Smooth muscle cell (in vitro differentiated cells): ENCODE data around the gene ARHGEF39. TPM values are rescaled to one million over a fixed set of nuclear protein-coding genes. Genes with fewer than 3 reads are reported as not detected.

ENCODE experiments used
- DNase-seq: peaks from one replicate; lab custom pipeline; 2025; ENCODE audit not compliant: unreplicated experiment; lab: John Stamatoyannopoulos, UW
- H2AFZ ChIP-seq: fragments of 200-600 bp; sonication (generic); 2 replicates; pipeline ENCODE4 v1.6.0; 2016; ENCODE audit warnings: antibody characterized with exemption, low read depth, mild to moderate bottlenecking
- H3F3A ChIP-seq: fragments of 200-600 bp; sonication (generic); 2 replicates; pipeline ENCODE4 v1.6.0; 2017; ENCODE audit warnings: antibody characterized with exemption, low read depth
- H3K27ac ChIP-seq: fragments of 200-600 bp; sonication (generic); 2 replicates; pipeline ENCODE4 v1.5.1; 2016; ENCODE audit warnings: low read depth, mild to moderate bottlenecking
- H3K27me3 ChIP-seq: fragments of 200-600 bp; sonication (generic); 2 replicates; pipeline ENCODE4 v1.6.1; 2016; ENCODE audit warnings: low read depth, mild to moderate bottlenecking
- H3K36me3 ChIP-seq: fragments of 200-600 bp; sonication (generic); 2 replicates; pipeline ENCODE4 v1.5.1; 2016; ENCODE audit warnings: low read depth
- H3K4me1 ChIP-seq: fragments of 200-600 bp; sonication (generic); 2 replicates; pipeline ENCODE4 v1.5.1; 2016; ENCODE audit warnings: low read depth
- H3K4me2 ChIP-seq: fragments of 200-600 bp; sonication (generic); 2 replicates; pipeline ENCODE4 v1.6.0; 2016; ENCODE audit warnings: mild to moderate bottlenecking
- H3K4me3 ChIP-seq: fragments of 200-600 bp; sonication (generic); 2 replicates; pipeline ENCODE4 v1.5.1; 2016; ENCODE audit warnings: mild to moderate bottlenecking
- H3K79me2 ChIP-seq: fragments of 200-600 bp; sonication (generic); 2 replicates; pipeline ENCODE4 v1.6.0; 2016; ENCODE audit warnings: low read depth, mild to moderate bottlenecking
- H3K9ac ChIP-seq: fragments of 200-600 bp; sonication (generic); 2 replicates; pipeline ENCODE4 v1.6.0; 2016; ENCODE audit warnings: low read depth
- H3K9me3 ChIP-seq: fragments of 200-600 bp; sonication (generic); replicated peaks from 2 replicates; pipeline ENCODE4 v1.5.1; 2016; ENCODE audit warnings: low read depth
- H4K20me1 ChIP-seq: fragments of 200-600 bp; sonication (generic); 2 replicates; pipeline ENCODE4 v1.6.0; 2016; ENCODE audit warnings: low read depth
- WGBS: methylation state at CpG from one replicate; pipeline ENCODE4 v1.1.7; 2016; ENCODE audit warnings: low lambda C conversion rate; 5-methylcytosine and 5-hydroxymethylcytosine counted together
- microRNA-seq: library from miRNA; unstranded; fragments of <30 nt; microRNA quantifications from one replicate; pipeline ENCODE4, GENCODE V29; 2016; ENCODE audit warnings: borderline number of aligned reads
- polyA plus RNA-seq: library from polyadenylated mRNA; unstranded; fragments of >200 nt; fragmentation: Nextera tagmentation; extraction: Ambion mirVana; gene quantifications from 2 replicates; pipeline ENCODE4 v1.2.1, GENCODE V29; 2016
- small RNA-seq: library from RNA; depleted of rRNA; stranded (forward); fragments of <200 nt; gene quantifications from one replicate; pipeline ENCODE3, GENCODE V24; 2014
- total RNA-seq: library from RNA; depleted of rRNA; stranded (reverse); fragments of >200 nt; gene quantifications from 2 replicates; pipeline ENCODE4 v1.2.3, GENCODE V29; 2014
- TF ChIP-seq, protein P1 (sequence below): fragments of 200-600 bp; sonication (generic); IDR thresholded peaks from 2 replicates; pipeline ENCODE4 v1.5.1; 2017; ENCODE audit warnings: borderline replicate concordance, mild to moderate bottlenecking, antibody characterized with exemption; ENCODE audit not compliant: insufficient read depth, poor library complexity, severe bottlenecking

Gene ARHGEF39
- total and polyA plus RNA-seq, 2 experiments from 2014 or later: 1.9 to 2.1 TPM

DNA sequence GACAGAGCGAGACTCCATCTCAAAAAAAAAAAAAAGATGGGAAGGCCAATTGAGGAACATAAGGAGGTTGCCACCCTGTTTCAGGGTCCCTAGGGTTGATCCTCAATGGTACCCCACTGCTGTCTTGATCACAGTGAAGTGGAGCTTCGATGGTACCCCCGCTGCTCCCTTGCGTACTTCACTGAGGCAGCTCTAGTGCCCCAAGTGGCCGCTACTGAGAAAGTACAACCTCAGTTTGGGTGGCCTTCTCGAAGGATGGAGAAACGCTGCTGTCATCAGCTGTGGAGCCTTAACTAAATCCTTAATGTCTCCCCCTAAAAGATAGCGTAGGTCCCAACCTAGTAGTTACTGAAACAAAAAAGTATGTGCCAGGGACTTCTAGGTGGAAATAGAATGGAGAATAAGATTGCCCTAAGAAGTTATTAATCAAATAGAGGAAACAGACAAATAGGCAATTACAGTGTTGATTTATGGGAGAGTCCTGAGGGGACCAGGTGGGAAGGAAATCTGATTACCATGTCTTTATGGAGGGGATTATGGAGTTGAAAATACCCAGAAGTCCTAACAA, 53.7 kb downstream of the ARHGEF39 start:
- no peak for DNase-seq
- Histone ChIP-seq H3K27ac (no peak overlapping the region), H3F3A (no peaks in the 10 kb centered on the region), H3K36me3 (no peaks in the 10 kb centered on the region), H4K20me1 (peaks cover 12% of the 10 kb centered on the region), H2AFZ (no peak overlapping the region), H3K27me3 (peaks cover 30% of the 10 kb centered on the region), H3K9me3 (no peaks in the 10 kb centered on the region), H3K79me2 (peaks cover 8% of the 10 kb centered on the region), H3K4me3 (no peak overlapping the region), H3K4me2 (no peak overlapping the region), H3K4me1 (peaks cover 7% of the 10 kb centered on the region), H3K9ac (no peak overlapping the region)
- WGBS: 35% methylated on average over 8 of the region's 8 CpGs
- TF ChIP-seq, protein P1, sequence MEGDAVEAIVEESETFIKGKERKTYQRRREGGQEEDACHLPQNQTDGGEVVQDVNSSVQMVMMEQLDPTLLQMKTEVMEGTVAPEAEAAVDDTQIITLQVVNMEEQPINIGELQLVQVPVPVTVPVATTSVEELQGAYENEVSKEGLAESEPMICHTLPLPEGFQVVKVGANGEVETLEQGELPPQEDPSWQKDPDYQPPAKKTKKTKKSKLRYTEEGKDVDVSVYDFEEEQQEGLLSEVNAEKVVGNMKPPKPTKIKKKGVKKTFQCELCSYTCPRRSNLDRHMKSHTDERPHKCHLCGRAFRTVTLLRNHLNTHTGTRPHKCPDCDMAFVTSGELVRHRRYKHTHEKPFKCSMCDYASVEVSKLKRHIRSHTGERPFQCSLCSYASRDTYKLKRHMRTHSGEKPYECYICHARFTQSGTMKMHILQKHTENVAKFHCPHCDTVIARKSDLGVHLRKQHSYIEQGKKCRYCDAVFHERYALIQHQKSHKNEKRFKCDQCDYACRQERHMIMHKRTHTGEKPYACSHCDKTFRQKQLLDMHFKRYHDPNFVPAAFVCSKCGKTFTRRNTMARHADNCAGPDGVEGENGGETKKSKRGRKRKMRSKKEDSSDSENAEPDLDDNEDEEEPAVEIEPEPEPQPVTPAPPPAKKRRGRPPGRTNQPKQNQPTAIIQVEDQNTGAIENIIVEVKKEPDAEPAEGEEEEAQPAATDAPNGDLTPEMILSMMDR: peak; percentile 44

DNA sequence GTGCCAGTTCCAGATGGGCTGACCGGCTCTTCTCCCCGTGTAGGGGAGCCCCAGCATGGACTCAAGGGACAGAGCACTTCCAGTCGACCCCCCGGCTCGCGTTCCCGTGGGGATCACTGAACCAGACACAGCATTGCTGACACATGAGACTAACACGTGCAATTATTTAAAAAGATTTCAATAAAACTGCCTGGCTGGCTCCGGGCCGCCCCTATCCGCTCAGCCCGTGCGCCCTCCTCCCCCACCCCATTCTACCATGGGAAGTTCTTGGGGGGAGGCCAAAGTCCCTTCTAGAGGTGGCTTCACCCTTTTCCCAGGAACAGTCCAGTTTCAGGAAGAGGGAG, 55.2 kb downstream of the ARHGEF39 start:
- Histone ChIP-seq H3K4me2 (no peak overlapping the region), H3K27ac (no peak overlapping the region), H3K36me3 (no peaks in the 10 kb centered on the region), H3K27me3 (peaks cover 16% of the 10 kb centered on the region), H2AFZ (no peak overlapping the region), H3F3A (no peaks in the 10 kb centered on the region), H3K79me2 (peaks cover 17% of the 10 kb centered on the region), H3K9me3 (no peaks in the 10 kb centered on the region), H3K4me3 (no peak overlapping the region), H4K20me1 (peaks cover 19% of the 10 kb centered on the region), H3K9ac (no peak overlapping the region), H3K4me1 (peaks cover 12% of the 10 kb centered on the region)
- DNase-seq: no peak
- 95% methylated on average over 13 of the region's 13 CpGs for WGBS
- TF ChIP-seq, protein P1: no peak

Small RNA genes within 50 kb of the gene (microRNA-seq; reads per million reads assigned to microRNA genes)
- not detected for gene MIR6852

Small RNA genes within 50 kb of the gene (small RNA-seq; reads per million reads assigned to genes)
- gene RMRP: not detected
- gene RN7SL22P: not detected

Other genes with a start within 250 kb of the ARHGEF39 start
- 16.5 and 18.1 TPM in 2 replicates for gene RUSC2, start 175.1 kb downstream of the ARHGEF39 start, total RNA-seq
- 21.8 and 29.5 TPM in 2 replicates for gene RUSC2, start 175.1 kb downstream of the ARHGEF39 start, polyA plus RNA-seq
- gene TESK1, start 59.9 kb downstream of the ARHGEF39 start, total RNA-seq: 10.0 and 14.2 TPM in 2 replicates
- 19.4 and 25.6 TPM in 2 replicates for gene TESK1, start 59.9 kb downstream of the ARHGEF39 start, polyA plus RNA-seq
- gene CD72, start 46.8 kb downstream of the ARHGEF39 start, total RNA-seq: 0.45 and 3.0 TPM in 2 replicates
- gene CD72, start 46.8 kb downstream of the ARHGEF39 start, polyA plus RNA-seq: 2.9 and 3.9 TPM in 2 replicates
- gene SIT1, start 14.3 kb downstream of the ARHGEF39 start, total RNA-seq: not detected in 2 replicates
- gene SIT1, start 14.3 kb downstream of the ARHGEF39 start, polyA plus RNA-seq: not detected in 2 replicates
- gene RMRP, start 7.2 kb downstream of the ARHGEF39 start, total RNA-seq: 10,156 and 21,067 TPM in 2 replicates
- not detected in 2 replicates for gene RMRP, start 7.2 kb downstream of the ARHGEF39 start, polyA plus RNA-seq
- gene CCDC107, start 6.9 kb downstream of the ARHGEF39 start, total RNA-seq: 9.8 and 19.6 TPM in 2 replicates
- gene CCDC107, start 6.9 kb downstream of the ARHGEF39 start, polyA plus RNA-seq: 35.5 and 37.1 TPM in 2 replicates
- 1.7 and 4.6 TPM in 2 replicates for gene CA9, start 8.7 kb upstream of the ARHGEF39 start, total RNA-seq
- 5.9 TPM in 1 of 2 replicates, not detected in the other for gene CA9, start 8.7 kb upstream of the ARHGEF39 start, polyA plus RNA-seq
- 854 and 925 TPM in 2 replicates for gene TPM2, start 24.7 kb upstream of the ARHGEF39 start, total RNA-seq
- 2,012 and 2,131 TPM in 2 replicates for gene TPM2, start 24.7 kb upstream of the ARHGEF39 start, polyA plus RNA-seq
- gene TLN1, start 67.0 kb upstream of the ARHGEF39 start, total RNA-seq: 130 and 150 TPM in 2 replicates
- 112 and 145 TPM in 2 replicates for gene TLN1, start 67.0 kb upstream of the ARHGEF39 start, polyA plus RNA-seq
- 66.9 and 73.5 TPM in 2 replicates for gene CREB3, start 67.5 kb upstream of the ARHGEF39 start, total RNA-seq
- gene CREB3, start 67.5 kb upstream of the ARHGEF39 start, polyA plus RNA-seq: 81.0 and 99.2 TPM in 2 replicates
- gene GBA2, start 84.0 kb upstream of the ARHGEF39 start, total RNA-seq: 33.8 and 37.8 TPM in 2 replicates
- 35.3 and 52.7 TPM in 2 replicates for gene GBA2, start 84.0 kb upstream of the ARHGEF39 start, polyA plus RNA-seq
- 15.3 and 18.3 TPM in 2 replicates for gene RGP1, start 84.1 kb upstream of the ARHGEF39 start, total RNA-seq
- 12.8 and 14.6 TPM in 2 replicates for gene RGP1, start 84.1 kb upstream of the ARHGEF39 start, polyA plus RNA-seq
- gene MSMP, start 89.1 kb upstream of the ARHGEF39 start, total RNA-seq: not detected in 2 replicates
- gene MSMP, start 89.1 kb upstream of the ARHGEF39 start, polyA plus RNA-seq: not detected in 2 replicates
- gene NPR2, start 126.4 kb upstream of the ARHGEF39 start, total RNA-seq: 19.4 and 24.8 TPM in 2 replicates
- 16.4 and 20.1 TPM in 2 replicates for gene NPR2, start 126.4 kb upstream of the ARHGEF39 start, polyA plus RNA-seq
- gene SPAG8, start 147.1 kb upstream of the ARHGEF39 start, total RNA-seq: 0.85 TPM in 1 of 2 replicates, not detected in the other
- 0.44 and 1.2 TPM in 2 replicates for gene SPAG8, start 147.1 kb upstream of the ARHGEF39 start, polyA plus RNA-seq
- 7.7 and 20.4 TPM in 2 replicates for gene HINT2, start 149.8 kb upstream of the ARHGEF39 start, total RNA-seq
- gene HINT2, start 149.8 kb upstream of the ARHGEF39 start, polyA plus RNA-seq: 66.7 and 67.8 TPM in 2 replicates
- not detected in 2 replicates for gene FAM221B, start 163.5 kb upstream of the ARHGEF39 start, total RNA-seq
- gene FAM221B, start 163.5 kb upstream of the ARHGEF39 start, polyA plus RNA-seq: not detected in 2 replicates
- gene TMEM8B, start 164.0 kb upstream of the ARHGEF39 start, total RNA-seq: 4.5 and 4.9 TPM in 2 replicates
- 12.4 and 18.7 TPM in 2 replicates for gene TMEM8B, start 164.0 kb upstream of the ARHGEF39 start, polyA plus RNA-seq
- not detected in 2 replicates for gene OR13J1, start 205.2 kb upstream of the ARHGEF39 start, total RNA-seq
- not detected in 2 replicates for gene OR13J1, start 205.2 kb upstream of the ARHGEF39 start, polyA plus RNA-seq
- 1.1 TPM in 1 of 2 replicates, not detected in the other for gene HRCT1, start 241.0 kb upstream of the ARHGEF39 start, total RNA-seq
- 0.45 TPM in 1 of 2 replicates, not detected in the other for gene HRCT1, start 241.0 kb upstream of the ARHGEF39 start, polyA plus RNA-seq
- not detected in 2 replicates for gene SPAAR, start 244.3 kb upstream of the ARHGEF39 start, total RNA-seq
- gene SPAAR, start 244.3 kb upstream of the ARHGEF39 start, polyA plus RNA-seq: 0.26 TPM in 2 replicates